ENCODE results near the gene FAT3.

Gene FAT3
- total RNA-seq = 0 to 0.46 (median 0) reads per million in 4 donors

DNA sequence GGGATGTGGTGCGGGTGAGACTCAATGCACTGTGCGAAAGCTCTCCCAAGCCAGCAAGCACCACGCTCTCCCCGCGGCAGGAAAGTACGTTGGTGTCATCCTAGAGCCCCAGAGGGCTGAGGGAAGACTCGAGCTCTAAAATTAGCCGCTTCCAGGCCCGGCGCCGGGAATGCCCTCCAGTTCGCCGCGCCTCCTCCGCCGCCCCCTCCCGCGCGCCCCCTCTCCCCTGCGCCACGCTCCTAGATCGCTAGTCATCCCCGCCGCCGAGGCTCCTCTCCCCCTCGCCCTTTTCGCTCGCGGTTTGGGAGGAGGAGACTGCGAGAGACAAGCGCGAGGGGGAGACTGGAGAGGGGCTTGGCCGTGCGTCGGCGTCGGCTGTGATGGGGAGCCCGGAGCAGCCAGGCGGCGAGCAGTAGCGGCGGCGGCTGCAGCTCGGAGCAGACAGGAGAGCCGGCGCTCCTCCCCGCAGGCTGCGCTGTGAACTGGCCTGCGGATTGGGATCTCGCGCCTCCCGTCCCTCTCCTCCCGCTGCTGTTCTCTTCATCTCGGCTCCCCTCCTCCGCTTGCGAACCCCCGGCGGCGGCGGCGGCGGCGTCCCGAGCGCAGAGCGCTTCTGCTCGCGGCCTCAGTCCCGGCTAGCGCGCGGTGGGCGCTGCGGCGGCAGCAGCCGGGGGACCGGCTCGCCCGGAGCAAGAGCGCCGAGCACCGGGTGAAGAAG lies at the start of gene FAT3:
FAT3 (plus strand) TSS at position 412 of the 718 bp plus-strand sequence. CDS start 127,295 bp downstream, outside the sequence.
- no peak for DNase-seq

DNA sequence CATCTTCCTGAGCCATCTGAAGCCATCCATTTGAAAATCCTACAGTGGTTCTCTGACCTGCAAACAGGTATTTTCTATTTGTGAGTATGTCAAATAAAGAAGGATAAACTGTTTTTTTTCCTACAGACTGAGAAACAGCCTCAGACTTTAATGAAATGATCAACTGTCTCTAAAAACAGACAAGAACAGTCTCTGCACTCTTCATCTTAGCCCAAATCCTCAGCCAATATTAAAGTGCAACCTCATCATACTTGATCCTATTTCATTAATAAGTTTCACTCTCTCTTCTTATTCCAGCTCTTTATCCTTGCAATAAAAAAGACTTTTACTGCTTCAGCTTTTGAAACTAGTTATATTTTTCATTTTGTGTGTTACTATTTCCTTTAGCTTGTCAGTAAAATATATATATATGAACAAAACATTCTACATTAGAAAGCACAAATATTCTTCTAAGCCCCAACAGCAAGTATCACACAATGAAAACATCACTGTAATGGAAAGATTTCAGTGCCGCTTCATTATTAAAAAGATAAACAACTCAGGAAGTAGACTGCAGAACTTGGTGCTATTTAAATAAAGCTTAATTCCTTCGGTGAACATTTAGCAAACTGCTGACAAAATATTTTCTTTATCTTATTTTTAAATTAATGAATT lies 45.5 kb upstream of the FAT3 start:
- DNase-seq = no peak

DNA sequence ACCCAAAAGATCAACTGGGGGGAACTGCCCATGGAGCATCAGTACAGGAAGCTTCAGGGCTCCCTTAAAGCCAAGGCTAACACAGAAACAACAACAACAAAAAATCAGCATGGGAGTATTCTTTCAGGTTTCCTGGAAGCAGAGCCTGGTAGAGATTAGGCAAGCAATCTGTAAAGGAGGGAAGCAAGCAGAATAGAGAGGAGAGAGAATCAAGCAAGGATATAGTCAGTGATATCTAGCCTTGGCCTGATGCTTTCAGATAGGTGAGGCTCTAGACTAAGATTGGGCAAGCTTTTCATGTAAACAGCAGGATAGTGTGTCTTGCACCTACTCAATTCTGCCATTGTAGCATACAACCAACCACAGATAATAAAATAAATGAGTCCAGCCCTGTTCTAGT lies 44.4 kb upstream of the FAT3 start:
- DNase-seq = no peak

DNA sequence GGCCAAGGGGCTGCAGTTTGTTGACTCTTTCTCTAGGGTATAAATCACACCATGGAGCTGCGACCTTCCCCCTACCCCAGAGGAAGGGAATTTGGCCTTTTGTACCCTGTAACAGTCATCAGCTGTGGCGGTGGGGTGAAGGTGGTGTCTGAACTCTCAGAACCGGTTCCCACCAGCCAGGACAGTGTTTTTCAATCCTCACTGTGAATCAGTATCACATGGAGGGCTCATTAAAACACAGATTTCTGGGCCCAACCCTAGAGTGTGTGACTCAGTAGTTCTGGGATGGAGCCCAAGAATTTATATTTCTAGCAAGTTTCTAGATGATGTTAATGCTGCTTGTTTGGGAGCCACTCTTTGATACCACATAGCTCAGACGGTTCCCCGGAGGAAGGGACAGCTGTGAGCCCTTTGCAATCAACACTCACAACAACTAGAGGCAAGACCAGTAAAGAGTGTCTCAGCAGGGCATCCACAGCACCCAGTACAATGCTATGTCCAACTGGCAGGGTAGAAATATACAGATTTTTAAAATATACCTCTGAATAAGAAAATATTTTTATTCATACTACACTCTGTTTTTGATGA lies 43.9 kb upstream of the FAT3 start:
- DNase-seq = no peak

DNA sequence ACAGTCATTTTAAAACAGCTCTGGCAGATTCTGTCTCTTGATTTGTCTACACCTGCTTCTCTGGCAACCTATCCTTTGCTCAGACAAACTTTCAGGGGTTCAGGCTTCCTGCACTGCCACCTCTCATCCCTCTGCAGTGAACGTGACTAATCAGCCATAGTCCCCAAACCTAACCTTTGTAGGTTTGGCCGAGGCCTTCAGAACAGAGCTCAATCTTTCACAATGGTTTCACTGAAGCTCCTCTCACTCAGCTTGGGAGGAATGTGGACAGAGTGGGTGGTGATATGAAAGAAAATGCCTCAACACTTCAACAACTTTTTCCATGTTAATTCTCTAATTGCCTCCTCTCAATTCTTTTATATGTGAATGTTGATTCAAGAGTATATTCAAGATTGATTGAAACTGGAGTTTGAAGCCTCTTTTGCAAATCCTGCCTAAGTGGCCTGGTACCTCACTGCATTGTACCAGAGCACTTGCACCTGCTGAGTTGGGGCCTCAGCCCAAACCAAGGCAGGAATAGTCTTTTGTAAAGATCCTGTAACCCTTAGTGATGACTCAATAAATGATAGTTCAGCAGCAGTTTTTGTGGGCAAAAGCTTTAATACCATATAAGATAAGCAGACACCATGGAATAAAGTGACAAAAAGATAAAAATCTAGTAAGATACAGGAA lies 33.9 kb upstream of the FAT3 start:
- DNase-seq = no peak

DNA sequence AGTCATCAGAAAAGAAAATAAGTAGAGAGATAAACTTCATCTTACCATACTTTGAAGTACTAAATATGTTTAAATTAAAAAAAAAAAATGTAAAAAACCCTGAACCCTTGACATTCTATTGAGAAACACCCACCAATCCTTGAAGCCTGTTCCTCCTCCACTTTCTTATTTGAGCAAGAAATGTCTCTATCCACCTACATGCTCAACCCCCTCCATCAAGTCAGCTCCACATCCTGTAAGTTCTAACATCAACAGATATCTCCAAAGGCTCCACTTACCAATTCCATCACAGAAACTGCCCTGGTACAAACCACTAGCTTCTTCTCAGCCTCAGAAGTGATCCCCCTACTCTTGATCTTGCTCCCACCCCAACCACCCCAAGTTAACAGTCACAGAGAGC lies 32.5 kb upstream of the FAT3 start:
- no peak for DNase-seq

DNA sequence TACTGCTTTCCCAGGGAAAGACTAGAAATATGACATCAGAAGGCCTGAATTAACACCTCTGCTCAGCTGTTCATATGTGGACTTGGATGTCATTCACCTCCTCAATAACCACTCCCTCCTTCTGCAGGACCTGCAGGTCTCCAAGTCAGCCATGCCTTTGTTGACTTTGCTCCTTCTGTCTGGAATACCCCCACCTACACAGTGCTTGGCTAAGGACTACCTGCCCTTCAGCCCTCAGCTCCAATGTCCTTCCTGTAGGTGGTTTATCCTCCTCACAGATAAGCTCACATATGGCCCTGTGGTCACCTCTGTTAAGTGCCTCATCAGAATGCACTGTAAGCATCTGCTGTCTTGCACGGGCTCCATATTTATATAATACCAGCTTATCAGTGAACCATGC lies 26.4 kb upstream of the FAT3 start:
- DNase-seq = no peak

DNA sequence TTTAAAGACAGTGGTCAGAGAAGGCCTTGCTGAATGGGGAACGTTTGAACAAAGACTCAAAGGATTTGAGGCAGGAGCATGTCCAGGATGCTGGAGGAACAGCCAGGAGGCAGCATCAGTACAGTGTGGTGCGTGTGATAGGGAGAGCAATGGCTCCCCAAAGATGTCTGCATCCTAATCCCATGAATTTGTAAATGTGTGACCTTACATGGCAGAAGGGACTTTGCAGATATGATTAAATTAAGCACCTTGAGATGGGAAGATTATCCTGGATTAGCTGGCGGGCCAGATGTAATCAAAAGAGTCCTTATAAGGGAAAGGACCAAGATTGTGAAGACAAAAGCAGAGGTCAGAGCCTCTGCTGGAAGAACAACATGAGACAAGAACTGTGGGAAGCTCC lies 24.6 kb upstream of the FAT3 start:
- no peak for DNase-seq

DNA sequence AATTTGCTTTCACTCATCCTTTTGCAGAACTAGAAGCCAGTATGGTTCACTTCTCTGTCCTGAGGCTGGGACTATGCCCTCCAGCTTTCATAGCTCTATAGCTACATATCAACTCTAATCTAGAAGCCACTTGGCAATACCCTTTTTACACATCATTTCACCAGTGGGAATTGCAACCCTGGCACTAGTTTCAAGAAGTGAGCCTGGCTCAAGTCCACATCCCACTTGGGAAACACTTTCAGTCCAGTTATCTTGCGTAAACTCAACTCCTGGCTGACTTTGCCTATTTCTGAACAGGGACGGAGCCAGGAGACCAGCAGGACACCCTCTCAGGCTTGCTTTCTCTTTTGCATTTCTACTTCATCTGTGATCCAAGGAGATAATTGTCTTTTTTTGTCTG lies 19.9 kb upstream of the FAT3 start:
- DNase-seq = no peak

DNA sequence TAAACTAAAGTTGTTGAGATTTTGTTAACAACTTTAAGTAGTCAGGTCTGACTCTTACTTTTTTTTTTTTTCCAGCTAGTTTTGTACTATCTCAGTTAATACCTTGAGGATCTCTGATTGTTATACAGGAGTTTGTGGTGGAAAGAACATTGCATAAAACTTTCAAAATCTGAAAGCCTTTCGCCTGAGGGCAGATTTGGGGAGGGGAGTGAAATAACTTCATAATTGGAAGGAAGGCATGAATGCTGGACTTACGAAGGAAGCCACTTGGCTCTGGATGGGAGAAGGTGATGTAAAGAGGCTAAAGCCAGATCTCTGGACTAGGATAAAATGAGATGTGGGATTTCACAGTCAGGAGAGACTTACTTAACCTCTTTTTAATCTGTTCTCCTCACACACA lies 18.2 kb upstream of the FAT3 start:
- no peak for DNase-seq

DNA sequence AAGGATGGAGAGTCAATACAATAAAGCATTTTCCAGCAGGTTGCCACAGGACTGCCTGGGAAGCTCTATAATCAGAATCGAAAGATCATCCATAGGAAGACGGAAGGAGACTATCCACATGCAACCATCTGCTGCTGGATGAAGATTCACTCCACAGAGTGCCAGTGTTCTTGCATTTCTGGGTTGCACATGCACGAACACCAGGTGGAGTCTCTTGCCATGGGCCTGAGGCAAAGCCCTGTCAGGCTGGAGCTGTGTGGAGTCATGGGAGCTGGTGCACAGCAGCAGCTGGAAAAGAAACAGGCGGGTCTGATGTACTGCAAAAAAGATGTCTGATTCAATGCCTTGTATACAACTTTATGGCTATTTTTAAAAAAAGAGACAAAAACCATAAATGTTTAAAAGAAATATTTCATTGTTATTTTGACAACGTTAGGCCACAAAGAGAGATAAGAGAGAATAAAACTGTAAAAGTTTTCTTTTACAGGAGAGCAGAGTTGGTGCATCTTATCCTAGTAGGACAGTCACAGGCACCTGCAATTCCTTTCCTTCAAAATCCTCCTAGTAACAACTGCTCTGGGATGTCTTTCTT lies 12.9 kb upstream of the FAT3 start:
- DNase-seq = no peak

DNA sequence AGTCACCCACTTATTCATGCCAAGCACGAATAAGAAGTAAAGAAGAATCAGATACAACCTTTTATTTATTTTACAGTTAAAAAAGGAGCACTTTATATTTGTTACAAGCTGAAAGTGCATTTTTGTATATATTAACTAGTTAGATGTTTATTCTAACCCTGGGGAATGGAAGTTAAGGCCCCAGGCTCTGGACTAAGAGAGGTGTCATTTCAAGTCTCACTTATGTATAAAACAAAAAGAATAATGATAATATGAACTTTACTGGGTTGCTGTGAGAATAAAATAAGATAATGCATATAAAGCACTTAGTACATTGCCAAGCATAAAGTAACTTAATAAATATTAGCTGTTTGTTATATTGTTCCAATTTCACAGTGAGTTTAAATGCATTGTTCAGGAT lies 12.1 kb upstream of the FAT3 start:
- DNase-seq = no peak

DNA sequence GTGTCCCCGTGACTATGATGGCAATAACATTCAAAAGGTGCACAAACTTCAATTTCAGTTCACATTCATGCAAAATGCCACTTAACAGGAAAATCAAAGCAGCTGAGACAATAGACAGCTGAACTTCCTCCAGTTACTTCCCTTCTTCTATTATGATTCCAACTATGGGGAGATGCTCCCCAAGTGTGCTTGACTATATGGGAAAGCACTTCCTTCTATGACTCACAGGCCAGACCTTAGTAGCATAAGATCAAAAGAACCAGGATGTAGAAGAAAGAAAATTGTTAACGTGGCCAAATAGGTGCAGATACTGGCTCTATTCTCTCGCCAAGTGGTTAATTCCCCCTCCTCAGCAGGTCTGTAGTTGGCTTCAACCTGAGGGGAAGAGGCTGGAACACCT lies 7.8 kb upstream of the FAT3 start:
- DNase-seq = no peak

DNA sequence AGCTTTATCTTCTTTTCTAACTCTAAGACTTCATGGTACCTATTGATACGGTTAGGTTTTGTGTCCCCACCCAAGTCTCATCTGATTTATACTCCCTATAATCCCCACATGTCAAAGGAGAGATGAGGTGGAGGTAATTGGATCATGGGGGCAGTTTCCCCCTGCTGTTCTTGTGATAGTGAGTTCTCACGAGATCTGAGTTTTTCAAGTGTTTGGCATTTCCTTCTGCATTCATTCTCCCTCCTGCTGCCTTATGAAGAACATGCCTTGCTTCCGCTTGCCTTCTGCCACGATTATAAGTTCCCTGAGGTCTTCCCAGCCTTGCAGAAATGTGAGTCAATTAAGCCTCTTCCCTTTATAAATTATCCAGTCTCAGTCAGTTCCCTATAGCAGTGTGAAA lies 5.1 kb upstream of the FAT3 start:
- no peak for DNase-seq

DNA sequence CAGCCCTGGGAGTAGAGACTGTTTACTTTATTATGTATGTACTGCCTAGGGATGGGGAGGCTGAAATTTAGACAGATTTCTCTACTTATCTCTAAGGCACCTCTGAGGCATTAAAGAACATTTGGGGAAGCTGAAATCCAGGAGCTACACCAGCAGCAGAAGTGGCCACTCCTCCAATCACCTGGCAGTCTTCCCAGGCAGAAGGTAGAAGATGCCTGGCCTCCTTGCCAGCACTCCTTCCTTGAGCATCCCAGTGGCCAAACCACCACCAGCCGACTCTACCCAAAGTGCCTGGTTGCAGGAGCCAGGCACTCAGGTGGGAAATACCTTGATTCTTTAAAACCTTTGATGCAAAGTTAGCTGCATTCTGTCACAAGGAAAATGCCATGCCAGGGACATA lies 1.9 kb upstream of the FAT3 start:
- DNase-seq = no peak

DNA sequence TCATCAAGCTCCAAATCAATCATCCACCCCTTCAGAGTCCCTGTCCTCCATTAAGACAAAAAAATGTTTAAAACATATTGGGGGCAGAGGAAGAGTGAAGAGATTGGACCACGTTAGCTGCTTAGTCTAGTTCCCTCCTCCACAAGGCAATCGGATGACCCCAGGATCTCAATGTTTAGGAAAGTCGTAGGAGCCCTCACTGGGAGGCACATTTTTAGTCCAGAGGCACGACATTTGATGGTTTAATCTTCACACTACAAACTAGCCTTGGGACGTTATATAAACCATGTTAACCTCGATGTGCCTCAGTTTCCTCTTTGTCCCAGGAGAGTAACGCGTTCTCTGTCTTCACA lies 588 bp upstream of the FAT3 start:
- no peak for DNase-seq

DNA sequence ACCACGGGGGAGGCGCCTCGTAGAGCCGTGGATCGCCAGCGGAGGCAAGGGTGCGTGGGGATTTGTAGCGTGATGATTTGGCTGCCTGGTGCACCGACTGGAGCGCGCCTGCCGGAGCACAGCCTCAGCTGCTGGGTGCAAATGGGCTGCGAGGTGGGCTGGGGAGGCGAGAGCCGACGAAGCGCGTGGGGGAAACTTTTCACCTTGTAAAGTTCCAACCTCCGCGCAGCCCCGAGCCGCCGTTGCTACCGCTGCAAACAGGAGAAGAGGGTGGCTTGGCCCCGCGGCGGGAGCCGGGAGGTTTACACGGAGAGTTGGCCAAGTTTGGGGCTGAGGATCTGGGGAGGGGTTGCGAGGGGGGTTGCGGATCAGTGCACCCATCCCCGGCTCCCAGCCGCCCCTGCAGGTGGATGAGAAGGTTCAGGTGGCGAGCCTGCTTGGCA lies 528 bp downstream of the FAT3 start:
- no peak for DNase-seq

DNA sequence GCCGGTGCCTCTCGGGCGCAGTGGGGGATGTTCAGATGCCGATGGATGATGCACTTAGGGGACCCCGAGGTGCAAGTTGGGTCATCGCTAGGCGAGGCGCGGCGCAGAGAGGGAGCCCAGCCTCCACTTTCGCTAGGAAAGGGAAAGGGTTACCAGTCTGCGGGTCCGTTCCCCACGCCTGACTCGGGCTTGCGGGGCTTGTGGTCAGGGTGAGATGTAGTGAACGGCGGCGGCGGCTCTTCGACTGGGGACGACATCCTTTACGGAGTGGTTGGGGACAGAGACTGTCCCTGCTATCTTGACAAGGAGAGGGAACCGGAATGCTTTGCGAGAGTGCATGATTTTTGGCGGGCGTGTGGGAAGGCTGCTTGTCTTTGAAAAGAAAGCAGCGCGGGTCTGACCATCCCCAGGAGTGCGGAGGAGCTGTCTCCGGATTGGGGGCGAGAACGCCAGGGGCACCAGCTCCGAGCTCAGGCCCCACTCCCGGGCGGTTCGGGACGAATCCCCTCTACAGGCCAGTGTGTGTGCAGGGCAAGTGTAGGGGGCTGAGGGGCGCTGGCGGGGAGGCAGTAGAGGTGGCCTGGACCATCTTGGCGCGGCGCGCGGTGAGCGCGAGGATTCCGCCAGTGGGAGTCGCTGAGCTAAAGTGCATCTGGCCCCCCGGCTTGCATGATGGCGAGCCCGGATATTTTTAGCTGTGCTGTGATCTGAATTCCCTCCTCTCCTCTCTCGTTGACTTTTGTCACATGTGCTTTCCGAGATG lies 1.1 kb downstream of the FAT3 start:
- no peak for DNase-seq

DNA sequence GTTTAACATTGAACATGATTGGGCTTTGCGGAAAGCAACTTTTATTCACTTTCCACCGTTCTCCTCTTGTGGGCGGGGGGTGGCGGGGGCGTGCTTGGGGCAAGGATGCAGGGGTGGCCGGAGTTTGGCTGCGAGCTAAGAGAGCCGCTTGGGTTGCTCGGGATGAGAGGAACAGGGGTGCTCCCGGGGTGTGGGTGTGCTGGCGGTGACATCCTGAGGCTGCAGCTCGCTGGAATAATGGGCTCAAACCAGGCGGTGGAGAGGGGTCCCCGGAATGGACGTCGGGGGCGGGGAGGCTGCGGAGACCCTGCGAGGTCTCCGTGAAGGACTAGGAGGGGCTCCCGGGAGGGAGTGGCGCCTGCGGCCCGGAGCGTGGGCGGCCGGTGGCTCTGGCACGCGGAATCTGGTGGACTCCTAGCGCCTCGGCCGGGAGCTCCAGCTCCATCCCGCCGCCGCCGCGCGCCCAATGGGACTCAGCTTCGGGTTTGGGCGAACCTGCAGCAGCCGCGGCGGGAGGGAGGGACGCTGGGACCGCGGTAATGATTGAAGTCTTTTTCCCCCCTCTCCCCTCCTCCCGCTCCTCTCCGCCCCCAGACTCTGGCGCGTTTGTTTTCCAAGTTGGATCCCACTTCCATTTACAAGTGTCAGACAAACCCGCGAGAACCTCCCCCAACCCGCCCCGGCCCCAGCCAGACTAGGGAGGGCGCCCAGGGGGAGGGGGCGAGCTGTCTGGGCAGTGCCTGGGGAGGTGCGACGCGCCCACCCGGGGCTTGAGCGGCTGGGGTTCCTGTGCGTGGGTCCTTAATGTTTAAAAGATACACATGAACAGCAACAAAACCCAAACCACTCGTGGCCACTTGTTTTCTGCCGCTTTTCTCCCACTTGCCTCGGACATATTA lies 2.0 kb downstream of the FAT3 start:
- no peak for DNase-seq

DNA sequence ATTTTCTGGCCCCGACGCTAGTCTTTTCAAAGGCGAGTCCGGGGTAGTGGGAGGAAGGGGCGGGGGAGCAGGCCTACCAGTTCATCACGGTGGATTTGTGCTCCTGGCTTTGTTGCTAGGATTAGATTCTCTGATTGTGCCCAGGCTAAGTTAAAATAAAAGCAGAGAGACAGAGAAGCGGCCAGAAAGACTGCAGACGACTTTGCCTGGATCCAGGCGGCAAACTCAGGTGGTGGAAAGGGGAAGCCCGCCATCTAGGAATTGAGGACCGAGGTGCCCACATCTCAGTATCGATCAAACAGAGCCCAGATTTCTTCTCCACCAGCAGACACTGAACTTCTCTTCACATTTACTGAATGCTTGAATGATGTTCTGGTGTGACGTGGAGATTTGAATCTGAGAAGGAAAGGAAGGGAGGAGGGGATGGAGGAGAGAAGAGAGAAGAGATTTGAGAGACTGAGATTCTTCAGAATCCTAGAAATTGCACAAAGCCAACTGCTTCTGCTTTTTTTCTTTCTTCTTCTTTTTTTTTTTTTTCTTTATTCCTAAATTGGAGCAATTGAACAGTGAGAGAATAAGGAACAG lies 2.7 kb downstream of the FAT3 start:
- DNase-seq = no peak
